GM19455 (cell line): ENCODE results near the gene PPM1L.

Source experiments
- ATAC-seq: cut with Tn5 transposase; IDR thresholded peaks from one replicate; pipeline ENCODE4 v1.9.1; 2021; ENCODE audit not compliant: unreplicated experiment

Gene PPM1L

GRCh38 chr3:160804762-160805161 lies 48.7 kb downstream of the PPM1L start:
- no peak for ATAC-seq

DNA sequence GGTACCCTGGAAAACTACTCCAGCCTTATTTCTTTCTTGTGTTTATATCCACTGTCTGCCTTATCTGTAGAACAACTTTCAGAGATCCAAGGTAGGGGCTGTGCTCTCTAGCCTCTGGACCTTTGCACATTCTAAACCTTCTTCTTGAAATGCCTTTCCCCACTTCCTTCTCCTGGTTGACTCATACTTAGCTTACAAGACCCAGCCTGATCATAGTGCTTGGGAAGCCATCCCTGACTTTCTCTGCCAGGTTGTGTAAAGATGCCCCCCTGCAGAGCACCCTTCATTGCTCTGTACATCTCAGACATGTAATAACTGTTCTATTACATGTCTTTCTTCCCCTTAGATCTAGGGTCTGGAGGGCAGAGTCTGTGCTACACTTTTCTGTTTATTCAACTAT lies 50.1 kb downstream of the PPM1L start:
- no peak for ATAC-seq

DNA sequence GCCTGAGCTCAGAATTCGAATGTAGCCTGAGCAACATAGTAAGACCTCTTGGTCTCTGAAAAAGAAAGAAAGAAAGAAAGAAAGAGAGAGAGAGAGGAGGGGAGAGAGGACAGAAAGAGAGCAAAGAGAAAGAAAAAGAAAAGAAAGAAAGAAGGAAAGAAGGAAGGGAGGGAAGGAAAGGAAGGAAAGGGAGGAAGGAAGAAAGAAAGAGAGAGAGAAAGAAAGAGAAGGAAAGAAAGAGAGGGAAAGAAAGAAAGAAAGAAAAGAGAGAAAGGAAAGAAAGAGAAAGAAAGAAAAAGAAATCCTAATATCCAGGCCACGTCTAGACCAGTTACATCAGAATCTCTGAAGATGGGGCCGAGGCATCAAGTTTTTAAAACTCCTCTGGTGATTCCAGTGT lies 50.7 kb downstream of the PPM1L start:
- no peak for ATAC-seq

DNA sequence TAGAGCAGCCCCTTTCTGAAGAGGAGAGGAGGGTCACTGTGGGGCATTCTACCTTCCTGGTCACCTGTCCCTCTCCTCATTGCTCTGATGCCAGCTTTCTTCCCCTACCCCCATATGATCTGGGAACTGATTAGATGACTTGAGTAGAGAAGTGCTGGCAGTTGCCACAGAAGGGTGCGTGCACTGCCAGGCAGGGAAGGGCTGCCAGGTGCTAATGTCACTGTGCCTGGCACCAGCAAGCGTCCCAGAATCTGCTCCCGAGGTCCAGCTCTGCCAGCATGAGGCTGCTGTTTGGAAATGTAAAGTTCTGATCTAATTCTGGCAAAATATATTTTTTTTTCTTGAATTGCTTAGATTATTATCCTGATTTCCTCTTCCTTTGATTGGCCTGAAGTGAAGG lies 52.8 kb downstream of the PPM1L start:
- ATAC-seq = no peak

DNA sequence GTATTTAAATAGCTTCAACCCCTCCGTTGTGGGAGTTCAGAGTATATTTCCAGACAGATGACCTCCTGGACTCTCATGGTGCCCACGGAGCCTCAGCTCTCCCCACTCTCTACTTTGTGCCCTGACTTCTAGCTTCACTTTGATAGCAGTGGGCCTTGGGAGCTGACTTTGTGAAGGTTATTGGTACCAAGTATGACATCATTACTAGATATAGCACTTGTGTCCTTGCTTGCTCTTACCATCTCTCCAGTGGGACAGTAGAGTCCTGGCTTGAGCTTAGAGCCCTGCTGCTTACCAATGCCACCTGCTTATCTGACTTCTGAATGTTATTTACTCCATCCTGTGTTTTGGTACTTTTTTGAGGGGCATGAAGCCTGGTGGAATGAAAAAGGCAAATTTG lies 53.4 kb downstream of the PPM1L start:
- ATAC-seq = no peak

DNA sequence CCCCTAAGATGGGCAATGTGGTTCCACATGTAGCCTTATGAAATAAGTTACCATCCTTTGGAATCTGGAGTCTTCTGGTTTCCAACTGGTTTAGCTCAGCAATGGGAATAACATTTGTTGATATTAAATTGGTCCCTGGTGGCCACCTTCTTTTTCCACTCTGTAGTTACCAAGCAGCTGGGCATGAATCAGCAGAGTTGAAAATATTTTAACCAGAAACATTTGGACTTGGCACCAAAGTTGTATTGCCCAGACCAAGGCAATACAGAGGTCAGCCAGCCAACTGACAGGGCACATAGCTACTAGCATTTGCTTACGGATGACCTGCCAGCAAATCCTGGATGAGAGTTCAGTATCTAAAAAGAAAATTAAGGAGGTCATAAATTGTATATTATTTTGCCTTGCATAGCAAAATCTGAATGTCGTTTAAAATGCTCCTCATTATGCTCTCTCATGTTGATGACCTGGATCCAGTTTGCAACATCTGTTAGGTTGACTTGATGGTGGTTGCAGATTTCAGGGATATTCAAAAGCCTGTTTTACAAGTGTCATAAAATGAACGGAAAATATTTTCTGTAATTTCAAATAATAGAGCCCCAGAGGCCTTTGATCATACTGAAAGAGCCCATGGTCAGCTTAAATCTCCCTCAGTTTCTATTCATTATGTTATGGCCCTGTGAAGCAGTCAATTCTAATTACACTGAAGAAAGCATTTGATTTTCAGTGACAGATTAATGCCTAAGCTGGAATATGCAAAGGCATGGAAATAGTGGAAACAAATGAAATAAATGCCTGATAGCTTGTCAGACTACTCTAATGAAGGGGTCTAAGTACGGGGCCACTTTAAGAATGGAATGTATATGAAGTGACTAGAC lies 54.6 kb downstream of the PPM1L start:
- ATAC-seq = no peak

GRCh38 chr3:160811237-160811548 lies 55.2 kb downstream of the PPM1L start:
- no peak for ATAC-seq

- ATAC-seq = no peak
Observed at GRCh38 chr3:160812304-160812703, 56.3 kb downstream of the PPM1L start.

- ATAC-seq = no peak
Observed at GRCh38 chr3:160815280-160815679, 59.2 kb downstream of the PPM1L start.

- ATAC-seq = no peak
Observed at GRCh38 chr3:160820022-160820421, 64.0 kb downstream of the PPM1L start.

DNA sequence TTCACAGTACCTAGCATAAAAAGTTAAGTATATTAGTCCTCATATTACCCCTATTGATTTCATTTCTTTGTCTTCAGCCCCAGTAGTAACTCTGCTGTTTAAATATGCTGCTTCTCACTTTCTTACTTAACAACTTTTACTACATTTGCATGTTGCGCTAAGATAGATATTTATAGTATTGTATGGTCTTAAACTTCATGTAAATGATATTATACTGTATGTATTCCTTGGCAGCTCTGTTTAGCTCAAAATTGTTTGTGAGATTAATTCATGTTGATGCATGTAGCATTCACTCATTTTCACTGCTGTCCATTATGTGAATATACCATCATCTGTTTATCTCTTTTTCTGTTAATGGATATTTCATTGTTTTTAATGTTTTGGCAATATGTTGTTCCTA lies 64.4 kb downstream of the PPM1L start:
- no peak for ATAC-seq

GRCh38 chr3:160822936-160823335 lies 66.9 kb downstream of the PPM1L start:
- no peak for ATAC-seq

DNA sequence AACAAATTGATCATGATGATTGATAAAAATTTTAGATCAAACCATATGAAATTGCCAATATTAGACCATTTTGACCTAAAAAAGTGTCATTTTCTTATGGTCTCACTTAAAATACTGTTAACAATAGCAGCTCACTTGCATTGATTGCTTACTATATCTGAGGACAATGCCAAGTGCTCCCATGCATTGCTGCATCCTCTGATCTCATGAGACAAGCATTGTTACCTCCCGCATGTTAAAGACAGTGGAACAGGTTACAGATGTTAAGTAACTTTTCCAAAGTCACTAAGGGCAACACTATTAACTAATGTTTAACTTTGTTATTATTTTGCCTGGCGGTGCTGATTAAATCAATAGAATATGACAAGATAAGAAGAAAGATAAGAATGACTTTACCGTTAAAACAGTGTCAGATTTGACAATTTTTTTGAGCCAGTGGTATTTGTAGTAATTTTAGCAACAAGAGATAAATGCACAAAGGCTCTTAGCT lies 69.3 kb downstream of the PPM1L start:
- no peak for ATAC-seq

- ATAC-seq = no peak
Observed at GRCh38 chr3:160826408-160826807, 70.4 kb downstream of the PPM1L start.

DNA sequence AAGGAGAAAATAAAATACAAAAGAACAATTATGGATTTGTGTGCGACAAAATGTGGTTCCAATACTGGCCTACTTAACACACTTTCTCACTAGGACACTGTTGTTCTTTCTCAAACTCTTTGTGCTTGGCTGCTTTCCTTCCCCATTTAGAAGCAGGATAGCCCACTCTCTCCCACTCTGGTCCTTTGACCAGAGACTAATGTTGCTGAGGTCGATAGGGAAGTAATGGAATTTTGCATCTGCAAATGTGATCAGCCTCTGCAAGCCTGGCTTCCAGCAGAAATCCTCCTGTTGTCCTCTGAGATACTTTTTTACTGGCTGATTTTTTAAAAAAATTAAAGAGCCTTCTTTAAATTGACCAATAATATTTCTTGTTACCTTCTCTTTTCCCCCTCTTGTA lies 71.0 kb downstream of the PPM1L start:
- ATAC-seq = no peak

GRCh38 chr3:160827516-160827915 lies 71.5 kb downstream of the PPM1L start:
- no peak for ATAC-seq

DNA sequence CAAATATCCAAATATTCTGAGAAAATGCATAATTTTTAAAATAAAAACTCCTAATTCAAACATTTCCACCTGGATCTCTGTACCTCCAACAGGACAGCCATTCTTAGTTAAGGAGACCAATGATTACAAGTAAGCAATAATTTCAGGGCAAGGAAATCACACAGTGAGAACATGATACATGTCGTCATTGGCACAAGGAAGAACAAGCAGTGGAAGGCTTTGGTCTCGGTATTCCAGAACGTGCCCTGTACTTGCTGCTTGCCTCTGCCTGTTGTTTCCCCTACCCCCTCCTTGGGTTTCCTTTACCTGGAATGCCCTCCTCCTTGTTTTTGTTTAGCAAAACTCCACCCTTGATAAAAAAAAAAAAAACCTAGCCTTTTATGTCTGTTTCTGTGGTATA lies 72.8 kb downstream of the PPM1L start:
- ATAC-seq = no peak

DNA sequence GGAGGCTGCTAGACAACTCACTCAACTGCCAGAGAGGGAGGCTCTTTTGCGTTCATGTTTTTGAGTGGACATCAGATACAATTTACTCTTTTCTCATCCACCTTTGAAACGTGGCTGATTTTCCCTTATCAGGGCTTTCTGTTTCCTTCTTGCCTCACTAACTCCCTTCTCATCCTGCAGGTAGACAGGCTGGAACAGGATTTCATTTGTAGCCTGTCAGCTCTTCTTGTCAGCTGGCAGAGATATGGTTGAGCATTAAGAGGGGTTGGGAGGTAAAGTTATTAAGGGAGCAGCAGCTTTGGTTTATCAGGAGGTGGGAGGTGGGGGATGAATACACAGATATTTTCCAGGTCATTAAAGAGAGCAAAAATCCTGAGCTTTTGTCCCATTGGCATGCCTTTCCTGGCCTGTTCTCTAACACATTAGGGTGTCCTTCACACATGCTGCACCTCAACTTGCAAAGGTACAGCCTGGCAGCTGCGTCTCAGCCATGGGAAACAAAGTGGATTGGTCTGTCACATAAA lies 73.5 kb downstream of the PPM1L start:
- ATAC-seq = no peak

DNA sequence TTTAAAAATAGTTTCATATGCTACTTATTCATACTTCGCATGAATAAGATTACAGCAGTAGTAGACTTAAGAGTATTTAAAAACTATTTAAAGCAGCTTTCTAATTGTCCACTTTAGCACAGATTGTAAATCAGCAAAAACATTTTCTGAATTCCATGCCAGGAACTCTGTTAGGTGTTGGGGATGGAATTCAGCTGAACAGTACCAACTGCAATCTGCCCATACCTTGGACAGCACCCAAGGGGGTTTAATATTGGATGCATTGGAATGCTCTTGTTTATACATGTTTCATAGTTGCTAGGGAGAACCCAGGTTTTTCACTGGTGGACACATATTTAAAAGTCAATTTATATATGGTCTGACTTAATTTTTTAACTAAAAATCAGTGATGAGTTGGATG lies 74.8 kb downstream of the PPM1L start:
- ATAC-seq = no peak

- ATAC-seq = no peak
Observed at GRCh38 chr3:160831401-160831800, 75.4 kb downstream of the PPM1L start.

DNA sequence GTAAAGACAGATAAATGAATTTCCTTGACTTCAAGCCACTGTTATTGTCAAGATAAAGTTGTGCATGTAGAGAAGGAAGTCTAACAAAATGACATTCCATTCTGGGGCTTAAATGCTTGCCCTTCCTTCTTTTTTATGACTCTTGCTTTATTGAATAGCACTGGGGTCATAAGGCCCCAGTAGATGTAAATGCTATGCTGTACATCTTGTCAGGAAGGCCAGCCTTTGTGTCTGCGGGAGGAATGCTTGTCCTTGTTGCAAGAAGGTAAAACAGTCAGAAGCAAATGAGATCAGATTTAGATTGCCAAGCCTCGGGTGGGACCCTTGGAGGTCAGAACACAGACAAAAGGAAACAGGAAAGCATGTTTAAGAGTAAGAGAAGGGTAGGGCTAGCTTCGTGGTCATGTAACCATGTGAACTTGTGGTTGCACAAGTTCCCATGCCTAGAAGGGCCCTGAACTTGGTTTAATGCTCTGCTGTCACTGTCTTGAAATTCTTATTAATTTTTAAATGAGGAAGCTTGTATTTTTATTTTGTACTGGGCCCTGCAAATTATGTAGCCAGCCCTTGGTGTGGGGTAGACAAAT lies 81.5 kb downstream of the PPM1L start:
- ATAC-seq = no peak

DNA sequence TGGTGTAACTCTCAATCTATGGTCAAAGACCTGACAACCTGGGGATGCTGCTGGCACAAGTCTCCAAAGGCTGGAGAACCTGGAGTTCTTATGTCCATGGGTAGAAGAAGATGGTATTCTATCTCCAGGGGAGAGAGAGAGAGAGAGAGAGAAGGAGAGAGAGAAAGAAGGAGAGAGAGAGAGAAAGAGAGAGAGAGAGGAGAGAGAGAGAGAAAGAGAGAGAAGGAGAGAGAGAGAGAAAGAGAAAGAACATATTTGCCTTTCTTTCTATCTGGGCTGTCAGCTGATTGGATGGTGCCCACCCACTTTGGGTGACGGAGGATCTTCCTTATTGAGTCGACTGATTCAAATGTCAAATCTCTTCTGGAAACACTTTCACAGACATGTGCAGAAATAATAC lies 84.6 kb downstream of the PPM1L start:
- no peak for ATAC-seq

- no peak for ATAC-seq
Observed at GRCh38 chr3:160841455-160841854, 85.4 kb downstream of the PPM1L start.
